H9 (cell line): ENCODE data around the gene MACC1. TPM values are rescaled to one million over a fixed set of nuclear protein-coding genes. Genes with fewer than 3 reads are reported as not detected.

ENCODE experiments used
- DNase-seq: peaks from one replicate; pipeline ENCODE4 v3.0.0-alpha.2; 2017
- H2AFZ ChIP-seq: one replicate; pipeline ENCODE4 v1.6.1; 2013; ENCODE audit warnings: mild to moderate bottlenecking, low read length, control low read depth, moderate library complexity
- H2AK5ac ChIP-seq: 2 replicates; pipeline ENCODE4 v1.6.1; 2013; ENCODE audit warnings: low read length, control low read depth, mixed read lengths; ENCODE audit not compliant: insufficient read length
- H2BK120ac ChIP-seq: one replicate; pipeline ENCODE4 v1.6.1; 2013; ENCODE audit warnings: low read depth, mild to moderate bottlenecking, low read length, control low read depth, inconsistent platforms; ENCODE audit not compliant: poor library complexity, severe bottlenecking
- H2BK12ac ChIP-seq: 2 replicates; pipeline ENCODE4 v1.6.1; 2013; ENCODE audit warnings: low read length, control low read depth, mixed read lengths, low read depth; ENCODE audit not compliant: insufficient read length
- H2BK15ac ChIP-seq: 2 replicates; pipeline ENCODE4 v1.6.1; 2013; ENCODE audit warnings: low read depth, low read length, control low read depth
- H2BK20ac ChIP-seq: one replicate; pipeline ENCODE4 v1.6.1; 2013; ENCODE audit warnings: low read depth, mild to moderate bottlenecking, low read length, control low read depth, inconsistent platforms; ENCODE audit not compliant: poor library complexity, severe bottlenecking
- H2BK5ac ChIP-seq: 2 replicates; pipeline ENCODE4 v1.6.1; 2013; ENCODE audit warnings: low read length, control low read depth, mixed read lengths; ENCODE audit not compliant: insufficient read length
- H3K14ac ChIP-seq: 2 replicates; pipeline ENCODE4 v1.6.1; 2013; ENCODE audit warnings: low read length, control low read depth; ENCODE audit not compliant: insufficient read depth
- H3K18ac ChIP-seq: 2 replicates; pipeline ENCODE4 v1.6.1; 2013; ENCODE audit warnings: low read depth, mild to moderate bottlenecking, mixed read lengths, low read length, control low read depth; ENCODE audit not compliant: insufficient read length
- H3K23ac ChIP-seq: 2 replicates; pipeline ENCODE4 v1.6.1; 2013; ENCODE audit warnings: low read length, control low read depth, mixed read lengths, low read depth; ENCODE audit not compliant: insufficient read length
- H3K23me2 ChIP-seq: 2 replicates; pipeline ENCODE4 v1.6.1; 2013; ENCODE audit warnings: low read depth, mild to moderate bottlenecking, mixed read lengths, low read length, control low read depth; ENCODE audit not compliant: insufficient read length, poor library complexity, severe bottlenecking
- H3K27ac ChIP-seq: 2 replicates; pipeline ENCODE4 v1.5.1; 2013; ENCODE audit warnings: low read length, control low read depth, mixed read lengths, low read depth; ENCODE audit not compliant: insufficient read length
- H3K27me3 ChIP-seq: 2 replicates; pipeline ENCODE4 v1.6.1; 2013; ENCODE audit warnings: low read length, control low read depth, inconsistent platforms; ENCODE audit not compliant: insufficient read depth
- H3K4ac ChIP-seq: 2 replicates; pipeline ENCODE4 v1.6.1; 2013; ENCODE audit warnings: low read depth, mild to moderate bottlenecking, control low read depth, inconsistent platforms, low read length, moderate library complexity
- H3K4me1 ChIP-seq: 2 replicates; pipeline ENCODE4 v1.6.1; 2013; ENCODE audit warnings: low read length, control low read depth, inconsistent platforms; ENCODE audit not compliant: insufficient read depth
- H3K4me2 ChIP-seq: 2 replicates; pipeline ENCODE4 v1.6.1; 2013; ENCODE audit warnings: low read length, control low read depth, mixed read lengths; ENCODE audit not compliant: insufficient read length, insufficient read depth
- H3K56ac ChIP-seq: 2 replicates; pipeline ENCODE4 v1.6.1; 2013; ENCODE audit warnings: low read depth, mild to moderate bottlenecking, mixed read lengths, low read length, control low read depth; ENCODE audit not compliant: insufficient read length
- H3K79me1 ChIP-seq: 2 replicates; pipeline ENCODE4 v1.6.1; 2013; ENCODE audit warnings: low read depth, mild to moderate bottlenecking, moderate library complexity, low read length, control low read depth, inconsistent platforms; ENCODE audit not compliant: insufficient read depth, poor library complexity, severe bottlenecking
- H3K79me2 ChIP-seq: 2 replicates; pipeline ENCODE4 v1.6.1; 2013; ENCODE audit warnings: low read length, control low read depth, inconsistent platforms; ENCODE audit not compliant: insufficient read depth
- H3K9ac ChIP-seq: 2 replicates; pipeline ENCODE4 v1.6.1; 2013; ENCODE audit warnings: low read length, control low read depth, mixed read lengths; ENCODE audit not compliant: insufficient read length; ENCODE audit errors: extremely low read depth
- H3K9me3 ChIP-seq: one replicate; pipeline ENCODE4 v1.6.1; 2013; ENCODE audit warnings: low read depth, low read length, inconsistent platforms; ENCODE audit not compliant: control insufficient read depth
- H3T11ph ChIP-seq: one replicate; pipeline ENCODE4 v1.6.1; 2013; ENCODE audit warnings: mild to moderate bottlenecking, low read length, control low read depth, inconsistent platforms
- H4K20me1 ChIP-seq: one replicate; pipeline ENCODE4 v1.6.1; 2013; ENCODE audit not compliant: control insufficient read depth, insufficient read length, insufficient read depth
- H4K5ac ChIP-seq: 2 replicates; pipeline ENCODE4 v1.6.1; 2013; ENCODE audit warnings: low read depth, mild to moderate bottlenecking, mixed read lengths, low read length, control low read depth; ENCODE audit not compliant: insufficient read length
- H4K8ac ChIP-seq: replicated peaks from 2 replicates; pipeline ENCODE4 v1.6.1; 2013; ENCODE audit warnings: low read length, control low read depth, mixed read lengths, low read depth; ENCODE audit not compliant: insufficient read length
- H4K91ac ChIP-seq: 2 replicates; pipeline ENCODE4 v1.6.1; 2013; ENCODE audit warnings: low read depth, mild to moderate bottlenecking, moderate library complexity, mixed read lengths, low read length, control low read depth; ENCODE audit not compliant: insufficient read length
- H3K27ac Mint-ChIP-seq, 3 experiments: 2 replicates in 2 of 3; 3 replicates in 1 of 3; pipeline ENCODE4 v1.8.0; 2020 to 2021; ENCODE audit warnings: mixed read lengths in 3 of 3, mild to moderate bottlenecking in 1 of 3, moderate library complexity in 1 of 3
- H3K27me3 Mint-ChIP-seq: 2 replicates; pipeline ENCODE4 v1.8.0; 2021; ENCODE audit warnings: low read depth, mild to moderate bottlenecking, moderate library complexity, mixed read lengths
- H3K36me3 Mint-ChIP-seq, 3 experiments: 2 replicates in 2 of 3; 3 replicates in 1 of 3; pipeline ENCODE4 v1.8.0; 2020 to 2021; ENCODE audit warnings: low read depth in 3 of 3, mixed read lengths in 3 of 3; ENCODE audit not compliant: insufficient read depth in 1 of 3
- H3K4me1 Mint-ChIP-seq, 2 experiments: 2 replicates each; pipeline ENCODE4 v1.8.0; 2020; ENCODE audit warnings: mixed read lengths in 2 of 2
- H3K4me3 Mint-ChIP-seq, 2 experiments: 2 replicates in 1 of 2; 3 replicates in 1 of 2; pipeline ENCODE4 v1.8.0; 2020 to 2021; ENCODE audit warnings: mild to moderate bottlenecking in 2 of 2, mixed read lengths in 2 of 2, moderate library complexity in 1 of 2
- H3K9me3 Mint-ChIP-seq, 2 experiments: 2 replicates in 1 of 2; 3 replicates in 1 of 2; pipeline ENCODE4 v1.8.0; 2020; ENCODE audit warnings: mild to moderate bottlenecking in 2 of 2, mixed read lengths in 2 of 2, moderate library complexity in 1 of 2
- CTCF ChIP-seq: fragments of 200-600 bp; sonication (generic); conservative IDR thresholded peaks from 3 replicates; pipeline ENCODE4 v1.8.0; 2021; ENCODE audit warnings: antibody characterized with exemption, mild to moderate bottlenecking
- WGBS: extraction: QIAGEN DNeasy Blood & Tissue Kit; methylation state at CpG from one replicate; pipeline ENCODE4 v1.1.7; 2013; ENCODE audit warnings: missing lambda C conversion rate, low lambda C conversion rate, mixed read lengths; ENCODE audit not compliant: insufficient read length; ENCODE audit errors: extremely low coverage; 5-methylcytosine and 5-hydroxymethylcytosine counted together
- total RNA-seq: library from RNA; stranded (reverse); gene quantifications from 2 replicates; pipeline ENCODE4 v1.2.1, GENCODE V29; 2021

MACC1 gene
- total RNA-seq, 1 experiment from 2014 or later, result 11.0 TPM

- no peak overlapping the region for H2AFZ ChIP-seq
- H3K23me2 ChIP-seq, result no peaks in the 10 kb centered on the region
- no peaks in the 10 kb centered on the region for H3K79me1 ChIP-seq
- H3K9me3 ChIP-seq, result no peaks in the 10 kb centered on the region
- no peak overlapping the region for H3K14ac ChIP-seq
- no peak overlapping the region for H2BK5ac ChIP-seq
- no peak overlapping the region for H3K18ac ChIP-seq
- H4K5ac ChIP-seq, result no peak overlapping the region
- H3K23ac ChIP-seq, result no peak overlapping the region
- no peak overlapping the region for H3T11ph ChIP-seq
- H2BK12ac ChIP-seq, result no peak overlapping the region
- H3K27ac ChIP-seq, result no peak overlapping the region
- no peaks in the 10 kb centered on the region for H3K27me3 Mint-ChIP-seq
- no peak for DNase-seq
- H3K27ac Mint-ChIP-seq, result no peak overlapping the region
- H2BK20ac ChIP-seq, result no peak overlapping the region
- H3K36me3 Mint-ChIP-seq, result peaks cover 5 to 13% (median 8%) of the 10 kb centered on the region in 3 experiments
- no peak overlapping the region for H2AK5ac ChIP-seq
- H3K4me1 Mint-ChIP-seq, result peaks cover 9 to 13% of the 10 kb centered on the region in 2 experiments; a peak in 1 of 4 replicates
- no peak overlapping the region for H3K4me2 ChIP-seq
- no peaks in the 10 kb centered on the region for H3K79me2 ChIP-seq
- H3K9me3 Mint-ChIP-seq, result peaks cover 4 to 6% of the 10 kb centered on the region in 2 experiments; a peak in 3 of 5 replicates
- H3K27me3 ChIP-seq, result no peaks in the 10 kb centered on the region
- H3K4ac ChIP-seq, result no peak overlapping the region
- H4K91ac ChIP-seq, result no peak overlapping the region
- H3K4me3 Mint-ChIP-seq, result no peak overlapping the region
- H4K20me1 ChIP-seq, result no peaks in the 10 kb centered on the region
- no peak overlapping the region for H3K9ac ChIP-seq
- H3K4me1 ChIP-seq, result no peaks in the 10 kb centered on the region; the same call in 1 of the 2 replicates
- WGBS, result no CpG with 5 or more reads among the region's 6 CpGs
- H2BK120ac ChIP-seq, result no peak overlapping the region
- no peak overlapping the region for H4K8ac ChIP-seq
- H3K56ac ChIP-seq, result no peak overlapping the region
- no peak for TF ChIP-seq CTCF
- no peak overlapping the region for H2BK15ac ChIP-seq
These were observed 23.3 kb downstream of the MACC1 start for GRCh38 chr7:20193873-20194272.
